HepG2 (cell line): Measurements from ENCODE around the gene MMP24OS. TPM values are rescaled to one million over a fixed set of nuclear protein-coding genes. Genes with fewer than 3 reads are reported as not detected.

ENCODE experiments used
- ATF6 ChIP-seq: sonication (generic); formaldehyde crosslinking; conservative IDR thresholded peaks from 2 replicates; pipeline ENCODE4 v1.4.0; 2020; ENCODE audit warnings: missing genetic modification reagents
- FOXM1 ChIP-seq: sonication (generic); formaldehyde crosslinking; IDR thresholded peaks from 2 replicates; pipeline ENCODE4 v1.5.0; 2020; ENCODE audit warnings: missing genetic modification reagents
- KDM3A ChIP-seq: IDR thresholded peaks from 2 replicates; pipeline ENCODE4 v1.6.1; 2018; ENCODE audit warnings: low read depth, missing compliant biosample characterization
- KDM6A ChIP-seq: IDR thresholded peaks from 2 replicates; pipeline ENCODE4 v1.6.1; 2016; ENCODE audit warnings: low read depth
- NFE2L1 ChIP-seq: sonication (generic); formaldehyde crosslinking; IDR thresholded peaks from 2 replicates; pipeline ENCODE4 v1.4.0; 2020; ENCODE audit warnings: missing genetic modification reagents, mild to moderate bottlenecking, borderline replicate concordance
- NPAS2 ChIP-seq: sonication (generic); formaldehyde crosslinking; IDR thresholded peaks from 2 replicates; pipeline ENCODE4 v1.8.0; 2022; ENCODE audit warnings: mild to moderate bottlenecking, missing genetic modification reagents, borderline replicate concordance
- NR0B2 ChIP-seq: sonication (generic); formaldehyde crosslinking; IDR thresholded peaks from 2 replicates; pipeline ENCODE4 v1.4.0; 2020; ENCODE audit warnings: mild to moderate bottlenecking, missing genetic modification reagents
- RFX5 ChIP-seq: IDR thresholded peaks from 2 replicates; pipeline ENCODE4 v1.6.1; 2011; ENCODE audit warnings: low read depth, low read length, improper control_type of control experiment
- RORA ChIP-seq: sonication (generic); formaldehyde crosslinking; IDR thresholded peaks from 2 replicates; pipeline ENCODE4 v1.5.0; 2020; ENCODE audit warnings: mild to moderate bottlenecking, missing genetic modification reagents, moderate library complexity
- SIN3A ChIP-seq: IDR thresholded peaks from 2 replicates; pipeline ENCODE4 v1.6.1; 2011; ENCODE audit warnings: low read depth, mild to moderate bottlenecking, control low read depth, low read length, borderline replicate concordance
- SUZ12 ChIP-seq: fragments of 150-350 bp; IDR thresholded peaks from 2 replicates; pipeline ENCODE4 v1.6.1; 2014; ENCODE audit warnings: low read depth, low read length
- TOPORS ChIP-seq: sonication (generic); formaldehyde crosslinking; IDR thresholded peaks from 2 replicates; pipeline ENCODE4 v1.8.0; 2023; ENCODE audit warnings: mild to moderate bottlenecking, missing genetic modification reagents
- ZBTB14 ChIP-seq: sonication (generic); formaldehyde crosslinking; IDR thresholded peaks from 2 replicates; pipeline ENCODE4 v1.4.0; 2020; ENCODE audit warnings: missing genetic modification reagents
- ZBTB46 ChIP-seq: sonication (generic); formaldehyde crosslinking; IDR thresholded peaks from 2 replicates; pipeline ENCODE4 v1.4.0; 2020; ENCODE audit warnings: mild to moderate bottlenecking, missing genetic modification reagents, borderline replicate concordance
- ZFP1 ChIP-seq: IDR thresholded peaks from 2 replicates; pipeline ENCODE4 v1.6.1; 2016
- ZFP91 ChIP-seq: sonication (generic); formaldehyde crosslinking; IDR thresholded peaks from 2 replicates; pipeline ENCODE4 v1.9.0; 2022; ENCODE audit warnings: missing genetic modification reagents, mild to moderate bottlenecking, borderline replicate concordance
- ZNF12 ChIP-seq: sonication (generic); formaldehyde crosslinking; IDR thresholded peaks from 2 replicates; pipeline ENCODE4 v1.5.0; 2020; ENCODE audit warnings: missing genetic modification reagents
- ZNF781 ChIP-seq: sonication (generic); formaldehyde crosslinking; IDR thresholded peaks from 2 replicates; pipeline ENCODE4 v1.5.1; 2020; ENCODE audit warnings: borderline replicate concordance, mild to moderate bottlenecking, missing genetic modification reagents; ENCODE audit errors: not compliant biosample characterization
- ZUFSP ChIP-seq: sonication (generic); formaldehyde crosslinking; IDR thresholded peaks from 2 replicates; pipeline ENCODE4 v1.9.0; 2021; ENCODE audit warnings: missing genetic modification reagents, mild to moderate bottlenecking, borderline replicate concordance
- polyA plus RNA-seq, 8 experiments: library from polyadenylated mRNA; depleted of rRNA in 3 of 8; stranded (reverse) in 7 of 8; unstranded in 1 of 8; fragments of >200 nt; fragmentation: Illumina TruSeq in 4 of 8; extraction: Trizol in 4 of 8; gene quantifications; 2 replicates each; pipeline versions ENCODE4 v1.2.1 to v1.2.3, GENCODE V29; 2011 to 2016; ENCODE audit warnings: low read depth in 4 of 8, missing spikeins in 1 of 8, mixed read lengths in 1 of 8; ENCODE audit not compliant: insufficient read depth in 1 of 8
- total RNA-seq, 5 experiments: library from RNA; depleted of rRNA; stranded (reverse); fragments of >200 nt; fragmentation: Illumina TruSeq; extraction: Trizol; gene quantifications; 2 replicates each; pipeline ENCODE4 v1.2.3, GENCODE V29; 2016; ENCODE audit warnings: low read depth in 1 of 5

MMP24OS gene
- total and polyA plus RNA-seq, 2 of the 13 experiments (the other 11 are each of a cell fraction or from before 2014, with no cell fraction given) = 6.0 to 8.5 TPM

- peak; percentile 96 for TF ChIP-seq FOXM1 (CRISPR knock-in tag)
- peak; percentile 85 for TF ChIP-seq ZNF12 (CRISPR knock-in tag)
- no peak for TF ChIP-seq ZFP91 (CRISPR knock-in tag)
- no peak for TF ChIP-seq RORA (CRISPR knock-in tag)
- TF ChIP-seq NR0B2 (CRISPR knock-in tag) = peak; percentile 89
- TF ChIP-seq NFE2L1 (CRISPR knock-in tag) = peak; percentile 72; the same call in 1 of the 2 replicates
- peak; percentile 81; the same call in 1 of the 2 replicates for TF ChIP-seq KDM3A (CRISPR knock-in tag)
- peak; percentile 76 for TF ChIP-seq ZNF781 (CRISPR knock-in tag)
- TF ChIP-seq TOPORS (CRISPR knock-in tag) = 0 out of 2 replicates have a peak, but pooled peaks have one; percentile 59
- peak; percentile 98 for TF ChIP-seq SIN3A
- TF ChIP-seq ZUFSP (CRISPR knock-in tag) = no peak
- peak; percentile 63; the same call in 1 of the 2 replicates for TF ChIP-seq ZBTB14 (CRISPR knock-in tag)
- no peak for TF ChIP-seq KDM6A (CRISPR knock-in tag)
- TF ChIP-seq SUZ12 = no peak
- no peak for TF ChIP-seq NPAS2 (CRISPR knock-in tag)
- no peak for TF ChIP-seq ZBTB46
- no peak for TF ChIP-seq RFX5
- peak; percentile 99 for TF ChIP-seq ATF6 (CRISPR knock-in tag)
- TF ChIP-seq ZFP1 (CRISPR knock-in tag) = peak; percentile 79; the same call in 1 of the 2 replicates
Observed at GRCh38 chr20:35226884-35227681, 50.8 kb downstream of the MMP24OS start (continued).
